Type B pancreatic cell (in vitro differentiated cells): ENCODE results near the gene KRT85. TPM values are rescaled to one million over a fixed set of nuclear protein-coding genes. Genes with fewer than 3 reads are reported as not detected.

ENCODE experiments used
- DNase-seq: peaks from one replicate; pipeline ENCODE4 v3.0.0; 2021; ENCODE audit warnings: mixed read lengths; ENCODE audit not compliant: unreplicated experiment; ENCODE audit errors: extremely low spot score
- H3K27ac Mint-ChIP-seq: 2 replicates; pipeline ENCODE4 v1.8.0; 2021; ENCODE audit warnings: mild to moderate bottlenecking, mixed read lengths
- H3K27me3 Mint-ChIP-seq: 2 replicates; pipeline ENCODE4 v1.8.0; 2021; ENCODE audit warnings: mixed read lengths
- H3K36me3 Mint-ChIP-seq: 2 replicates; pipeline ENCODE4 v1.8.0; 2021; ENCODE audit warnings: mixed read lengths
- H3K4me1 Mint-ChIP-seq: one replicate; pipeline ENCODE4 v1.8.0; 2021; ENCODE audit warnings: mixed read lengths; ENCODE audit not compliant: unreplicated experiment
- H3K4me3 Mint-ChIP-seq: 2 replicates; pipeline ENCODE4 v1.8.0; 2021; ENCODE audit warnings: mild to moderate bottlenecking, mixed read lengths
- H3K9me3 Mint-ChIP-seq: 2 replicates; pipeline ENCODE4 v1.8.0; 2021; ENCODE audit warnings: mixed read lengths
- CTCF ChIP-seq: fragments of 200-600 bp; sonication (generic); conservative IDR thresholded peaks from 2 replicates; pipeline ENCODE4 v1.5.0; 2021; ENCODE audit warnings: antibody characterized with exemption, mild to moderate bottlenecking
- total RNA-seq: library from RNA; stranded (reverse); gene quantifications from 2 replicates; pipeline ENCODE4 v1.2.1, GENCODE V29; 2021; ENCODE audit warnings: low replicate concordance

The KRT85 gene
- total RNA-seq, 1 donor from 2014 or later = not detected

- H3K36me3 Mint-ChIP-seq = no peaks in the 10 kb centered on the region
- no peak overlapping the region for H3K4me3 Mint-ChIP-seq
- H3K9me3 Mint-ChIP-seq = no peaks in the 10 kb centered on the region
- H3K4me1 Mint-ChIP-seq = peaks cover 10% of the 10 kb centered on the region
- H3K27ac Mint-ChIP-seq = no peak overlapping the region
- no peak for TF ChIP-seq CTCF
- peaks cover 9% of the 10 kb centered on the region for H3K27me3 Mint-ChIP-seq
- no peak for DNase-seq
Observed at GRCh38 chr12:52341066-52341580, 26.2 kb downstream of the KRT85 start.

- H3K4me3 Mint-ChIP-seq = no peak overlapping the region
- no peak for DNase-seq
- H3K27ac Mint-ChIP-seq = no peak overlapping the region
- TF ChIP-seq CTCF = no peak
- no peaks in the 10 kb centered on the region for H3K36me3 Mint-ChIP-seq
- no peaks in the 10 kb centered on the region for H3K9me3 Mint-ChIP-seq
- peaks cover 9% of the 10 kb centered on the region for H3K27me3 Mint-ChIP-seq
- no peaks in the 10 kb centered on the region for H3K4me1 Mint-ChIP-seq
Observed at GRCh38 chr12:52338241-52338960, 28.9 kb downstream of the KRT85 start.

GRCh38 chr12:52337054-52337453 lies 30.2 kb downstream of the KRT85 start:
- Mint-ChIP-seq H3K36me3 (no peaks in the 10 kb centered on the region), H3K4me1 (peaks cover 2% of the 10 kb centered on the region), H3K27ac (no peak overlapping the region), H3K4me3 (no peak overlapping the region), H3K27me3 (peaks cover 9% of the 10 kb centered on the region), H3K9me3 (no peaks in the 10 kb centered on the region)
- DNase-seq = no peak
- no peak for TF ChIP-seq CTCF

GRCh38 chr12:52336641-52337040 lies 30.6 kb downstream of the KRT85 start:
- no peak overlapping the region for H3K27ac Mint-ChIP-seq
- no peaks in the 10 kb centered on the region for H3K9me3 Mint-ChIP-seq
- peaks cover 7% of the 10 kb centered on the region for H3K27me3 Mint-ChIP-seq
- H3K36me3 Mint-ChIP-seq = no peaks in the 10 kb centered on the region
- no peak for TF ChIP-seq CTCF
- no peak overlapping the region for H3K4me3 Mint-ChIP-seq
- peaks cover 6% of the 10 kb centered on the region for H3K4me1 Mint-ChIP-seq
- no peak for DNase-seq

- TF ChIP-seq CTCF = no peak
- H3K27me3 Mint-ChIP-seq = peaks cover 7% of the 10 kb centered on the region
- no peak overlapping the region for H3K4me3 Mint-ChIP-seq
- peaks cover 7% of the 10 kb centered on the region for H3K4me1 Mint-ChIP-seq
- no peak for DNase-seq
- H3K27ac Mint-ChIP-seq = no peak overlapping the region
- no peaks in the 10 kb centered on the region for H3K9me3 Mint-ChIP-seq
- no peaks in the 10 kb centered on the region for H3K36me3 Mint-ChIP-seq
Observed at GRCh38 chr12:52335598-52336262, 31.6 kb downstream of the KRT85 start.
